Progenitor cell of endocrine pancreas (in vitro differentiated cells): Measurements from ENCODE around the gene BLTP3A. TPM values are rescaled to one million over a fixed set of nuclear protein-coding genes. Genes with fewer than 3 reads are reported as not detected.

Experiments
- DNase-seq: peaks from one replicate; pipeline ENCODE4 v3.0.0; 2021; ENCODE audit warnings: low spot score; ENCODE audit not compliant: unreplicated experiment
- H3K27ac Mint-ChIP-seq: 2 replicates; pipeline ENCODE4 v1.8.0; 2021; ENCODE audit warnings: mild to moderate bottlenecking, moderate library complexity, mixed read lengths
- H3K27me3 Mint-ChIP-seq: 2 replicates; pipeline ENCODE4 v1.8.0; 2021; ENCODE audit warnings: mixed read lengths
- H3K36me3 Mint-ChIP-seq: 2 replicates; pipeline ENCODE4 v1.8.0; 2022; ENCODE audit warnings: mixed read lengths; ENCODE audit not compliant: insufficient read depth
- H3K4me1 Mint-ChIP-seq: 2 replicates; pipeline ENCODE4 v1.8.0; 2021; ENCODE audit warnings: low read depth, mixed read lengths
- H3K4me3 Mint-ChIP-seq: 2 replicates; pipeline ENCODE4 v1.8.0; 2021; ENCODE audit warnings: low read depth, mild to moderate bottlenecking, moderate library complexity, mixed read lengths
- H3K9me3 Mint-ChIP-seq: 2 replicates; pipeline ENCODE4 v1.8.0; 2021; ENCODE audit warnings: low read depth, mixed read lengths
- total RNA-seq: library from RNA; stranded (reverse); gene quantifications from 2 replicates; pipeline ENCODE4 v1.2.1, GENCODE V29; 2021
- TF ChIP-seq, protein P1 (sequence below): fragments of 200-600 bp; sonication (generic); IDR thresholded peaks from one replicate; pipeline ENCODE4 v1.5.0; 2021; ENCODE audit warnings: antibody characterized with exemption, mild to moderate bottlenecking; ENCODE audit not compliant: unreplicated experiment

Gene BLTP3A
- total RNA-seq, 1 donor from 2014 or later, result 21.5 TPM

GRCh38 chr6:34836008-34836407 is 44.1 kb downstream of the BLTP3A start:
- Mint-ChIP-seq H3K27me3 (no peaks in the 10 kb centered on the region), H3K27ac (no peak overlapping the region), H3K4me3 (no peak overlapping the region), H3K36me3 (peaks cover 18% of the 10 kb centered on the region), H3K9me3 (no peaks in the 10 kb centered on the region), H3K4me1 (no peaks in the 10 kb centered on the region)
- TF ChIP-seq, protein P1, sequence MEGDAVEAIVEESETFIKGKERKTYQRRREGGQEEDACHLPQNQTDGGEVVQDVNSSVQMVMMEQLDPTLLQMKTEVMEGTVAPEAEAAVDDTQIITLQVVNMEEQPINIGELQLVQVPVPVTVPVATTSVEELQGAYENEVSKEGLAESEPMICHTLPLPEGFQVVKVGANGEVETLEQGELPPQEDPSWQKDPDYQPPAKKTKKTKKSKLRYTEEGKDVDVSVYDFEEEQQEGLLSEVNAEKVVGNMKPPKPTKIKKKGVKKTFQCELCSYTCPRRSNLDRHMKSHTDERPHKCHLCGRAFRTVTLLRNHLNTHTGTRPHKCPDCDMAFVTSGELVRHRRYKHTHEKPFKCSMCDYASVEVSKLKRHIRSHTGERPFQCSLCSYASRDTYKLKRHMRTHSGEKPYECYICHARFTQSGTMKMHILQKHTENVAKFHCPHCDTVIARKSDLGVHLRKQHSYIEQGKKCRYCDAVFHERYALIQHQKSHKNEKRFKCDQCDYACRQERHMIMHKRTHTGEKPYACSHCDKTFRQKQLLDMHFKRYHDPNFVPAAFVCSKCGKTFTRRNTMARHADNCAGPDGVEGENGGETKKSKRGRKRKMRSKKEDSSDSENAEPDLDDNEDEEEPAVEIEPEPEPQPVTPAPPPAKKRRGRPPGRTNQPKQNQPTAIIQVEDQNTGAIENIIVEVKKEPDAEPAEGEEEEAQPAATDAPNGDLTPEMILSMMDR, result no peak
- no peak for DNase-seq

DNA sequence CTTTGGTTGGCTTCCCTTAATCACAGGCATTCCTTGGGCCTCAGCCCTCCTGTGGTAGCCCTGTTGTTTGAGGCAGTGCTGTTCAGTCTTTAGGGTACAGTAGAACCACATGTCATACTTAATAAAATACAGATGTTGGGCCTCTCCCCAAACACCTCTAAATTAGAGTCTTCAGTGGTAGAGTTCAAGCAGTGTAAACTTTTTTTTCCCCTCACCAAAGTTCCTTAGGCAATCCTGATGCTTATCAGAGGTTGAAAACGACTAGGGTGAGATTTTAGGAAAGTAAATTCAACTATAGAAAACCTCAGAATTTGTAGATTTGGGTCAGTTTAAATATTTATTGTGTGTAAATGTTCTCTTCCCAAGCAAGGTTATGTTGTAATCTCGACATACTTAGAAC is 44.6 kb downstream of the BLTP3A start:
- H3K4me1 Mint-ChIP-seq, result no peaks in the 10 kb centered on the region
- H3K27me3 Mint-ChIP-seq, result no peaks in the 10 kb centered on the region
- no peak overlapping the region for H3K27ac Mint-ChIP-seq
- TF ChIP-seq, protein P1, result no peak
- DNase-seq, result no peak
- H3K4me3 Mint-ChIP-seq, result no peak overlapping the region
- H3K9me3 Mint-ChIP-seq, result no peaks in the 10 kb centered on the region
- peaks cover 18% of the 10 kb centered on the region for H3K36me3 Mint-ChIP-seq

DNA sequence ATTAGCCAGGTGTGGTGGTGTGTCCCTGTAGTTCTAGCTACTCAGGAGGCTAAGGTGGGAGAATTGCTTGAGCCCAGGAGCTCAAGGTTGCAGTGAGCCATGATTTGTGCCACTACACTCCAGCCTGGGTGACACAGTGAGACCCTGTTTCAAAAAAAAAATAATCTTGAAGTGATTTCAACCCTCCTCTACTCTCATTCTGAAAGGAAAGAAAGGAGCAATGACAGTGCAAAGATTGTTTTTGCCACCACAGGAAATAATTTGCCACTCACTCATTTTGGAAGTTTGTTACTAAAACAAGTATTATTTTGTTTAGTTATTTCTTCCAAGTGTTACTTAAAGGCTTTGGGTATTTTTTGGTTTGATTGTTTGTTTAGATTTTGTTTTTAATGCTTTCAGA is 45.6 kb downstream of the BLTP3A start:
- H3K4me3 Mint-ChIP-seq, result no peak overlapping the region
- no peaks in the 10 kb centered on the region for H3K4me1 Mint-ChIP-seq
- H3K36me3 Mint-ChIP-seq, result peaks cover 16% of the 10 kb centered on the region
- H3K27ac Mint-ChIP-seq, result no peak overlapping the region
- TF ChIP-seq, protein P1, result no peak
- no peak for DNase-seq
- H3K9me3 Mint-ChIP-seq, result no peaks in the 10 kb centered on the region
- H3K27me3 Mint-ChIP-seq, result no peaks in the 10 kb centered on the region

DNA sequence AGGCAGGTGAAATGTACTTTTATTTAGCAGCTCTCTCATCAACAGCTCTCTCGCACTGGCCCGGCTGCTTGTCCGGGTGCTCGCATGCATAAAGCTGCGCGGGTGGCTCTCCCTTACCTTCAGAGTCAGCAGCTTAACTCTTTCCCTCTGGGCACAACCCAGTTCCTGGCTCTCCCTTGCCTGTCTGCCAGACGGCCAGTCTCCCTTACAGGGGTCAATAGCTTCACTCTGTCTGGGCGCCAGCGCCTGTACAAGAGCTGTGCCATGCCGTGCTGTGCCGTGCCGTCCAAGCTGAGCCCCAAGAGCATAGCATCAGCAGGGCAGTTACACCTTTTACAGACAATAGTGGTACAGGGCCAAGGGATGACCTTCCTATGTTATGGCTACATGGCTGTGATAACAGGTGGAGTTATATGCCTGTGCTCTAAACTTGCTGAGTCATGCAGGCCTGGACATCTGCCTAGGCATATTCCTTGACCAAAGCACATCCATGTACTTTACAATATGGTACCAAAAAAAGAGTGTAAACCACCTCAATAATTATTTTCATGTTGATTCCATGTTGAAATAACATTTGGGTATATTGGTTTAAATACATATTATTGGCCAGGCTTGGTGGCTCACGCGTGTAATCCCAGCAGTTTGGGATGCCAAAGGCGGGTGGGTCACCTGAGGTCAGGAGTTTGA is 47.9 kb downstream of the BLTP3A start:
- H3K27me3 Mint-ChIP-seq, result no peaks in the 10 kb centered on the region
- H3K9me3 Mint-ChIP-seq, result no peaks in the 10 kb centered on the region
- TF ChIP-seq, protein P1, result no peak
- peaks cover 12% of the 10 kb centered on the region for H3K36me3 Mint-ChIP-seq
- no peak overlapping the region for H3K4me3 Mint-ChIP-seq
- no peak for DNase-seq
- no peak overlapping the region for H3K27ac Mint-ChIP-seq
- no peaks in the 10 kb centered on the region for H3K4me1 Mint-ChIP-seq

Other genes with a start within 250 kb of the BLTP3A start
- gene SPDEF, start 235.8 kb upstream of the BLTP3A start, total RNA-seq, result 0.62 and 0.65 TPM in 2 replicates
- gene ILRUN, start 95.3 kb upstream of the BLTP3A start, total RNA-seq, result 55.2 and 56.3 TPM in 2 replicates
- gene SNRPC, start 34.6 kb upstream of the BLTP3A start, total RNA-seq, result 119 and 122 TPM in 2 replicates
- 37.4 and 41.6 TPM in 2 replicates for gene TAF11, start 96.0 kb downstream of the BLTP3A start, total RNA-seq
- 36.4 and 39.3 TPM in 2 replicates for gene ANKS1A, start 97.2 kb downstream of the BLTP3A start, total RNA-seq